OCI-LY1 (cell line): Measurements from ENCODE around the gene SLC26A4.

ENCODE experiments used
- H2AFZ ChIP-seq: fragments of 200-600 bp; sonication (generic), shearing (Covaris generic); 2 replicates; pipeline ENCODE4 v1.6.0; 2014; ENCODE audit warnings: antibody characterized with exemption, mild to moderate bottlenecking, low read length
- H3F3A ChIP-seq: fragments of 200-600 bp; sonication (generic), shearing (Covaris generic); 2 replicates; pipeline ENCODE4 v1.6.0; 2014; ENCODE audit warnings: mild to moderate bottlenecking, antibody characterized with exemption, low read length, moderate library complexity; ENCODE audit not compliant: insufficient read depth
- H3K27ac ChIP-seq: fragments of 200-600 bp; sonication (generic); 2 replicates; pipeline ENCODE4 v1.5.1; 2014; ENCODE audit warnings: low read length, mixed run types, mild to moderate bottlenecking, low read depth; ENCODE audit not compliant: poor library complexity, severe bottlenecking
- H3K27me3 ChIP-seq: fragments of 200-600 bp; sonication (generic); 2 replicates; pipeline ENCODE4 v1.6.0; 2014; ENCODE audit warnings: antibody characterized with exemption, mild to moderate bottlenecking, low read length, moderate library complexity; ENCODE audit not compliant: insufficient read depth
- H3K36me3 ChIP-seq: fragments of 200-600 bp; sonication (generic); 2 replicates; pipeline ENCODE4 v1.6.1; 2014; ENCODE audit warnings: mild to moderate bottlenecking, antibody characterized with exemption, low read length, moderate library complexity, mixed read lengths; ENCODE audit not compliant: insufficient read depth
- H3K4me1 ChIP-seq: fragments of 200-600 bp; sonication (generic); 2 replicates; pipeline ENCODE4 v1.5.1; 2014; ENCODE audit warnings: mild to moderate bottlenecking, low read length, moderate library complexity; ENCODE audit not compliant: insufficient read depth, severe bottlenecking
- H3K4me2 ChIP-seq: fragments of 200-600 bp; sonication (generic), shearing (Covaris generic); 2 replicates; pipeline ENCODE4 v1.6.1; 2014; ENCODE audit warnings: low read length
- H3K4me3 ChIP-seq: fragments of 200-600 bp; sonication (generic); 2 replicates; pipeline ENCODE4 v1.5.1; 2014; ENCODE audit warnings: low read length, low read depth, mild to moderate bottlenecking, mixed read lengths; ENCODE audit not compliant: poor library complexity, severe bottlenecking
- H3K79me2 ChIP-seq: fragments of 200-600 bp; shearing (Covaris generic); 2 replicates; pipeline ENCODE4 v1.6.1; 2016; ENCODE audit warnings: mixed run types, low read length, mixed read lengths; ENCODE audit not compliant: insufficient read depth
- H3K9ac ChIP-seq: fragments of 200-600 bp; sonication (generic), shearing (Covaris generic); 2 replicates; pipeline ENCODE4 v1.6.1; 2014; ENCODE audit warnings: mild to moderate bottlenecking, low read length, mixed read lengths
- H3K9me2 ChIP-seq: fragments of 200-600 bp; sonication (generic), shearing (Covaris generic); 2 replicates; pipeline ENCODE4 v1.6.1; 2014; ENCODE audit warnings: low read depth, mild to moderate bottlenecking, low read length, mixed read lengths
- H3K9me3 ChIP-seq: fragments of 200-600 bp; shearing (Covaris generic); 2 replicates; pipeline ENCODE4 v1.6.1; 2014; ENCODE audit warnings: low read length, mixed read lengths
- H4K20me1 ChIP-seq: fragments of 200-600 bp; sonication (generic), shearing (Covaris generic); 2 replicates; pipeline ENCODE4 v1.6.0; 2016; ENCODE audit warnings: mild to moderate bottlenecking, low read length; ENCODE audit not compliant: insufficient read depth
- EZH2 ChIP-seq: fragments of 200-600 bp; sonication (generic), shearing (Covaris generic); IDR thresholded peaks from 2 replicates; pipeline ENCODE4 v1.8.0; 2017; ENCODE audit warnings: borderline replicate concordance, mixed run types, mild to moderate bottlenecking, antibody characterized with exemption, low read length, moderate library complexity, mixed read lengths
- TF ChIP-seq, protein P1 (sequence below): fragments of 200-600 bp; sonication (generic), shearing (Covaris generic); IDR thresholded peaks from 2 replicates; pipeline ENCODE4 v1.5.1; 2017; ENCODE audit warnings: mild to moderate bottlenecking, antibody characterized with exemption, low read length, moderate library complexity, mixed read lengths

The SLC26A4 gene

DNA sequence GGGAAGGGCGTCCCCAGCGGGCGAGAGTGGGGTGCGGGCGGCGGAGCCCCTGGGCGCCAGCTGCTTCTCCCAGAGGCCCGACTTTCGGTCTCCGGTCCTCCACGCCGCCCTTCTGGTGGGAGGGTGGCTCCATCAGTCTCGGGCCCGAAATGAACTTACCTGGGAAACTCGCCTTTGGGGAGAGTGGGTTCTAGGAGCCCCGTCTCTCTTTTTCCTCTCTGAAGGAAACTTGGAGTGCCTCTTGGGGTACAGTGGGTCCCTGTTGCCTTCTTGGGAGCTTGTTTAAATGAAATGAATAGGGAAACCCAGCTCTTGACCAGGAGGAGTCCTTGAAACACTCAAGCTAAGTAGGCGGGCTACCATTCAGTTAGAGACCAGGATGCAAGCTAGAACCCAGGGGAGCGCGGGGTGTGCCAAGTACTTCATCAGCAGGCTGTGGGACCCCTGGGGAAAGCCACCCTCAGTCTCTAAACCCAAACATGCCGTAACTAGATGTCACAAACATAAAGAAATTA lies 1.3 kb downstream of the SLC26A4 start:
- Histone ChIP-seq H3K27me3 (no peaks in the 10 kb centered on the region; the same call in 1 of the 2 replicates), H3K4me2 (no peak overlapping the region), H3K9me3 (no peaks in the 10 kb centered on the region), H3K4me1 (no peaks in the 10 kb centered on the region), H3K36me3 (no peaks in the 10 kb centered on the region), H3K4me3 (no peak overlapping the region), H3K9ac (no peak overlapping the region), H4K20me1 (no peaks in the 10 kb centered on the region), H3K27ac (no peak overlapping the region), H3F3A (no peaks in the 10 kb centered on the region), H3K79me2 (no peaks in the 10 kb centered on the region), H2AFZ (no peak overlapping the region), H3K9me2 (no peaks in the 10 kb centered on the region)
- TF ChIP-seq, protein P1, sequence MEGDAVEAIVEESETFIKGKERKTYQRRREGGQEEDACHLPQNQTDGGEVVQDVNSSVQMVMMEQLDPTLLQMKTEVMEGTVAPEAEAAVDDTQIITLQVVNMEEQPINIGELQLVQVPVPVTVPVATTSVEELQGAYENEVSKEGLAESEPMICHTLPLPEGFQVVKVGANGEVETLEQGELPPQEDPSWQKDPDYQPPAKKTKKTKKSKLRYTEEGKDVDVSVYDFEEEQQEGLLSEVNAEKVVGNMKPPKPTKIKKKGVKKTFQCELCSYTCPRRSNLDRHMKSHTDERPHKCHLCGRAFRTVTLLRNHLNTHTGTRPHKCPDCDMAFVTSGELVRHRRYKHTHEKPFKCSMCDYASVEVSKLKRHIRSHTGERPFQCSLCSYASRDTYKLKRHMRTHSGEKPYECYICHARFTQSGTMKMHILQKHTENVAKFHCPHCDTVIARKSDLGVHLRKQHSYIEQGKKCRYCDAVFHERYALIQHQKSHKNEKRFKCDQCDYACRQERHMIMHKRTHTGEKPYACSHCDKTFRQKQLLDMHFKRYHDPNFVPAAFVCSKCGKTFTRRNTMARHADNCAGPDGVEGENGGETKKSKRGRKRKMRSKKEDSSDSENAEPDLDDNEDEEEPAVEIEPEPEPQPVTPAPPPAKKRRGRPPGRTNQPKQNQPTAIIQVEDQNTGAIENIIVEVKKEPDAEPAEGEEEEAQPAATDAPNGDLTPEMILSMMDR, result no peak
- no peak for TF ChIP-seq EZH2

DNA sequence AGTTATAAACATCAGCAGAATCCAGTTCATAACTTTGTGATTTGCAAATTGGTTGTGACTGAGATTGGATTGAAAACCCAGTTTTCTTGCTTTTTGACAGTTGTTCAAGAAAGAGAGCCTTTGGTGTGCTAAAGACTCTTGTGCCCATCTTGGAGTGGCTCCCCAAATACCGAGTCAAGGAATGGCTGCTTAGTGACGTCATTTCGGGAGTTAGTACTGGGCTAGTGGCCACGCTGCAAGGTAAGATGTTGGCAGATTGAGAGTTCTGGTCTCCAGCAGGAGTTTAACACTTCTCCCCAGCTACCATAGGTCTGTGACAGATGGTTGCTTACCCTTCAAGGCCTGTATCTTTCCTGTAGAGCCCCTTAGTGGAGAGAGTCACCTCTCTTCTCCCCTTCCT lies 2.6 kb downstream of the SLC26A4 start:
- Histone ChIP-seq H3K27me3 (no peaks in the 10 kb centered on the region; the same call in 1 of the 2 replicates), H3K9me2 (no peaks in the 10 kb centered on the region), H2AFZ (no peak overlapping the region), H3K79me2 (no peaks in the 10 kb centered on the region), H3K36me3 (no peaks in the 10 kb centered on the region), H3K9ac (no peak overlapping the region), H3K4me3 (no peak overlapping the region), H3K4me1 (no peaks in the 10 kb centered on the region), H3K27ac (no peak overlapping the region), H4K20me1 (no peaks in the 10 kb centered on the region), H3F3A (no peaks in the 10 kb centered on the region), H3K9me3 (no peaks in the 10 kb centered on the region), H3K4me2 (no peak overlapping the region)
- TF ChIP-seq EZH2, result no peak
- TF ChIP-seq, protein P1, result no peak

DNA sequence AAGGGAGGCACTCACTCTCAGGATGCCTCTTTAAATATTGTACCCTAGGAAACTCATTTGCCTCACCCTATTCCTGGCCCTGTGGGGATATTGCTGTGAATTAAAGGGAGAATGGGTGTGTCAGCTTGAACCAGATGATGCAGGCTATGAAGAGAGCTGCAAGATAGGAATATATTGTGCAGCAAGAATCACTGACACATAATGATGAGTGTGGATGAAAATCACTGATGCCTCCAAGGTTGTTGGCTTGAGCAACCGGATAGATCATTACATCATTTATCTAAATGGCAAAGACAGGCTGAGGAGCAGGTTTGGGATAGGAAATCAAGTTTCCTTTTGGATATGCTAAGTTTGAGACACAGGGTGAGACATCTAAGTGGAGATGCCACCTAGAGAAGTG lies 6.2 kb downstream of the SLC26A4 start:
- Histone ChIP-seq H3K27ac (no peak overlapping the region), H3K4me1 (no peaks in the 10 kb centered on the region), H3K36me3 (no peaks in the 10 kb centered on the region), H3K27me3 (no peaks in the 10 kb centered on the region; the same call in 1 of the 2 replicates), H3K9ac (no peak overlapping the region), H2AFZ (no peak overlapping the region), H4K20me1 (no peaks in the 10 kb centered on the region), H3F3A (no peaks in the 10 kb centered on the region), H3K4me3 (no peak overlapping the region), H3K4me2 (no peak overlapping the region), H3K79me2 (no peaks in the 10 kb centered on the region), H3K9me3 (no peaks in the 10 kb centered on the region), H3K9me2 (no peaks in the 10 kb centered on the region)
- TF ChIP-seq EZH2, result no peak
- TF ChIP-seq, protein P1, result no peak
